GM21786 (cell line): ENCODE data around the gene KIF12.
"Not testable (repeated sequence)": the region's sequence is repeated elsewhere in the genome, so short reads cannot be mapped to it uniquely, and the experiment has no call there.

Experiments used
- ATAC-seq: cut with Tn5 transposase; IDR thresholded peaks from one replicate; pipeline ENCODE4 v1.9.1; 2021; ENCODE audit not compliant: unreplicated experiment

The KIF12 gene

GRCh38 chr9:114048533-114049415 lies 50.3 kb downstream of the KIF12 start:
- no peak for ATAC-seq

GRCh38 chr9:114047717-114048116 lies 51.4 kb downstream of the KIF12 start:
- ATAC-seq = no peak

GRCh38 chr9:114046875-114047274 lies 52.2 kb downstream of the KIF12 start:
- no peak for ATAC-seq

GRCh38 chr9:114046237-114046755 lies 52.8 kb downstream of the KIF12 start:
- ATAC-seq = no peak

GRCh38 chr9:114043660-114044059 lies 55.4 kb downstream of the KIF12 start:
- ATAC-seq = not testable (repeated sequence)
